A673 (cell line): Measurements from ENCODE around the gene PATJ.

ENCODE experiments used
- CTCF ChIP-seq: fragments of 300-800, 200-600 bp; sonication (generic); conservative IDR thresholded peaks from 2 replicates; pipeline ENCODE4 v1.5.1; 2017; ENCODE audit warnings: low read depth, mild to moderate bottlenecking, antibody characterized with exemption, low read length, moderate library complexity, mixed read lengths
- EZH2 ChIP-seq: fragments of 200-600 bp; sonication (generic); IDR thresholded peaks from 2 replicates; pipeline ENCODE4 v1.6.1; 2017; ENCODE audit warnings: borderline replicate concordance, low read depth, mild to moderate bottlenecking, mixed read lengths, antibody characterized with exemption, low read length; ENCODE audit not compliant: poor library complexity, severe bottlenecking

- TF ChIP-seq CTCF, result no peak
- no peak for TF ChIP-seq EZH2
Observed at GRCh38 chr1:62089570-62089969, 347.3 kb downstream of the PATJ start.
